RCC 7860 (cell line): Measurements from ENCODE around the gene ZBED4.

ENCODE experiments used
- DNase-seq: peaks from one replicate; pipeline ENCODE4 v3.0.0-alpha.2; 2015; ENCODE audit warnings: low spot score
- FAIRE-seq: peaks from 2 replicates; lab custom pipeline; 2012; peaks lifted over from hg19 to GRCh38; lab: Jason Lieb, UNC

The ZBED4 gene

GRCh38 chr22:49896201-49896600, 42.6 kb downstream of the ZBED4 start:
- DNase-seq, result no peak

GRCh38 chr22:49897015-49897684, 43.5 kb downstream of the ZBED4 start:
- DNase-seq, result no peak
- no peak for FAIRE-seq

More at GRCh38 chr22:49896201-49896600, 42.6 kb downstream of the ZBED4 start:
- FAIRE-seq, result no peak

- DNase-seq (no peak), FAIRE-seq (no peak)
These were observed 45.9 kb downstream of the ZBED4 start for GRCh38 chr22:49899530-49899929.

- DNase-seq (no peak), FAIRE-seq (no peak)
These were observed 47.0 kb downstream of the ZBED4 start for GRCh38 chr22:49900441-49901230.

GRCh38 chr22:49901457-49901856, 47.8 kb downstream of the ZBED4 start:
- FAIRE-seq, result no peak
- no peak for DNase-seq

- DNase-seq, result no peak
- no peak for FAIRE-seq
These were observed 49.8 kb downstream of the ZBED4 start for GRCh38 chr22:49903322-49904039.

- DNase-seq (no peak), FAIRE-seq (no peak)
These were observed 50.4 kb downstream of the ZBED4 start for GRCh38 chr22:49904040-49904369.

- FAIRE-seq, result no peak
- DNase-seq, result no peak
These were observed 51.8 kb downstream of the ZBED4 start for GRCh38 chr22:49905465-49905864.

- FAIRE-seq, result no peak
- no peak for DNase-seq
These were observed 52.6 kb downstream of the ZBED4 start for GRCh38 chr22:49906071-49906798.

- DNase-seq, result no peak
- FAIRE-seq, result no peak
These were observed 53.2 kb downstream of the ZBED4 start for GRCh38 chr22:49906799-49907290.

- no peak for DNase-seq
- no peak for FAIRE-seq
These were observed 54.2 kb downstream of the ZBED4 start for GRCh38 chr22:49907807-49908206.

GRCh38 chr22:49909476-49910205, 56.0 kb downstream of the ZBED4 start:
- no peak for FAIRE-seq

GRCh38 chr22:49910229-49911155, 56.8 kb downstream of the ZBED4 start:
- DNase-seq (no peak), FAIRE-seq (no peak)

More at GRCh38 chr22:49909476-49910205, 56.0 kb downstream of the ZBED4 start:
- no peak for DNase-seq

GRCh38 chr22:49911881-49912625, 58.4 kb downstream of the ZBED4 start:
- DNase-seq (no peak), FAIRE-seq (no peak)

GRCh38 chr22:49913026-49913425, 59.4 kb downstream of the ZBED4 start:
- FAIRE-seq, result no peak

GRCh38 chr22:49913446-49913845, 59.8 kb downstream of the ZBED4 start:
- DNase-seq (no peak), FAIRE-seq (no peak)

More at GRCh38 chr22:49913026-49913425, 59.4 kb downstream of the ZBED4 start:
- no peak for DNase-seq

GRCh38 chr22:49914256-49914655, 60.6 kb downstream of the ZBED4 start:
- DNase-seq, result no peak
- FAIRE-seq, result no peak

GRCh38 chr22:49915610-49916009, 62.0 kb downstream of the ZBED4 start:
- no peak for FAIRE-seq
- no peak for DNase-seq
